C4-2B (cell line): ENCODE measurements around the gene B4GALT5.
"Not testable (repeated sequence)": the region's sequence is repeated elsewhere in the genome, so short reads cannot be mapped to it uniquely, and the experiment has no call there.

Experiments used
- ZFX ChIP-seq: fragments of 450-650 bp; IDR thresholded peaks from 2 replicates; pipeline ENCODE4 v1.6.1; 2017
- TF ChIP-seq, protein P1 (sequence below): fragments of 450-650 bp; conservative IDR thresholded peaks from 2 replicates; pipeline ENCODE4 v1.5.1; 2017; ENCODE audit warnings: mild to moderate bottlenecking

DNA sequence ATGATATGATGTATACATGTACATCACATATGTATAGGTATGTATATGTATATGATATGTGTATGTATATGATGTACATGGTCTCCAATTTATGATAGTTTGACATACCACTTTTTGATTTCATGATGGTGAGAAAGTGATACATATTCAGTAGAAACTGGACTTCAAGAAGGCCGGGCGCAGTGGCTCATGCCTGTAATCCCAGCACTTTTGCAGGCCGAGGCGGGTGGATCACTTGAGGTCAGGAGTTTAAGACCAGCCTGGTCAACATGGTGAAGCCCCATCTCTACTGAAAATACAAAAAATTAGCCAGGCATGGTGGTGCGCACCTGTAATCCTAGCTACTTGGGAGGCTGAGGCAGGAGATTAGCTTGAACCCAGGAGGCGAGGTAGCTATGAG is 10.1 kb upstream of the B4GALT5 start:
- TF ChIP-seq, protein P1, sequence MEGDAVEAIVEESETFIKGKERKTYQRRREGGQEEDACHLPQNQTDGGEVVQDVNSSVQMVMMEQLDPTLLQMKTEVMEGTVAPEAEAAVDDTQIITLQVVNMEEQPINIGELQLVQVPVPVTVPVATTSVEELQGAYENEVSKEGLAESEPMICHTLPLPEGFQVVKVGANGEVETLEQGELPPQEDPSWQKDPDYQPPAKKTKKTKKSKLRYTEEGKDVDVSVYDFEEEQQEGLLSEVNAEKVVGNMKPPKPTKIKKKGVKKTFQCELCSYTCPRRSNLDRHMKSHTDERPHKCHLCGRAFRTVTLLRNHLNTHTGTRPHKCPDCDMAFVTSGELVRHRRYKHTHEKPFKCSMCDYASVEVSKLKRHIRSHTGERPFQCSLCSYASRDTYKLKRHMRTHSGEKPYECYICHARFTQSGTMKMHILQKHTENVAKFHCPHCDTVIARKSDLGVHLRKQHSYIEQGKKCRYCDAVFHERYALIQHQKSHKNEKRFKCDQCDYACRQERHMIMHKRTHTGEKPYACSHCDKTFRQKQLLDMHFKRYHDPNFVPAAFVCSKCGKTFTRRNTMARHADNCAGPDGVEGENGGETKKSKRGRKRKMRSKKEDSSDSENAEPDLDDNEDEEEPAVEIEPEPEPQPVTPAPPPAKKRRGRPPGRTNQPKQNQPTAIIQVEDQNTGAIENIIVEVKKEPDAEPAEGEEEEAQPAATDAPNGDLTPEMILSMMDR, result not testable (repeated sequence)
- not testable (repeated sequence) for TF ChIP-seq ZFX
